ENCODE measurements around the gene SIRT1.

DNA sequence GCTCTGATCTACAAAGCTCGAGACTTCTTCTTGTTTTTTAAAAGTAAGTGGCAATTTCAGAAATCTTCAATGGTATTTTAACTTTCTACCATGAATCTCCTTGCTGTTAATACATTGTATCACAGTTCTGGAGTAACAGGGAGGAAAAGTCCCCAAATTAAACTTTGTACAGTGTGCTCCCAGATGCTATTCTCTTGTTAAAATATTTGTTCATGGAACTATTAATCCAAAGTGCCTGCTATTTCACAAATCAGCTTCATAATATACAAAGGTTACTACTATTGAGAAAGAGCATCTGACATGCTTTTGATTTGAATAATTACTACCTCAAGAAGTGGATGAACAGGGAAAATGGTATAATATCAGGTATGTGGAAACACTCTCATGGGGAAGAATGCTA is 36.6 kb downstream of the SIRT1 start:
- TF ChIP-seq POLR2A (IDR thresholded peaks at IDR 0.05; ENCODE audit: low read length) (no peak), GATA1 (IDR thresholded peaks at IDR 0.05; ENCODE audit: low read depth, low read length) (no peak)

Data from erythroblast (primary cell).